ENCODE measurements around the gene DPP10.

The DPP10 gene

DNA sequence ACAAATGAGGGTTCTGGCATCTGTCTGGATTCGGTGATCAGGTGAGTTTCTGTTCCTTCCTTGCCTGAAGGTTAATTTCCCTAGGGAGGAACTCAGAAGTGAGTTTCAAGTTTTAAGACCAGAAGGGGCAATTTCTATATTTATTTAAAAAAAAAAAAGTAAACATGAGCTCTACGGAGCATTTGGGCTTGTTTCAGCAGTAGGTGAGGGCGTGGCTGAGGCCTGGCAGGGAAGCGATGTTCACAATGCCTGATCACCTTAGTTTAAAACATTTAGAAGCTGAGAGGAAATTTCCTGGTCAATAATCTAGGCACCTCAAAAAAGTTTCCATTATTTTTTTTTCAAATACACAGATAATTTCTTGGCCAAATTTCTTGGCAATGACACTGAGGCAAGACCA is 629.1 kb downstream of the DPP10 start:
- Histone ChIP-seq H4K20me1 (ENCODE audit: insufficient read depth, low read length) (no peaks in the 10 kb centered on the region), H3K79me2 (ENCODE audit: insufficient read depth, low read length) (no peaks in the 10 kb centered on the region), H3K9ac (ENCODE audit: low read depth, low read length) (no peak overlapping the region), H3K4me3 (ENCODE audit: low read depth in 1 of 2, low read length in 2 of 2) (no peak overlapping the region), H3K4me2 (ENCODE audit: insufficient read depth, low read length) (no peak overlapping the region), H3K9me3 (ENCODE audit: insufficient read depth, low read length, severe bottlenecking) (no peaks in the 10 kb centered on the region), H2AFZ (ENCODE audit: low read depth, low read length) (no peak overlapping the region), H3K36me3 (ENCODE audit: insufficient read depth, low read length) (no peaks in the 10 kb centered on the region), H3K27ac (ENCODE audit: low read length) (no peak overlapping the region), H3K27me3 (ENCODE audit: insufficient read depth, low read length, poor library complexity) (no peaks in the 10 kb centered on the region), H3K4me1 (ENCODE audit: insufficient read depth, low read length) (no peaks in the 10 kb centered on the region)
- TF ChIP-seq CTCF (IDR thresholded peaks at IDR 0.05; ENCODE audit: borderline replicate concordance, extremely low read depth, low read length, poor library complexity, severe bottlenecking) (no peak), EZH2 (IDR thresholded peaks at IDR 0.05; ENCODE audit: borderline replicate concordance, low read depth, low read length, severe bottlenecking) (no peak)
- ATAC-seq (ENCODE audit: insufficient read depth, low read depth), result no peak
- DNase-seq, result no peak

GRCh38 chr2:115075800-115076199 is 633.4 kb downstream of the DPP10 start:
- Histone ChIP-seq H3K4me1 (ENCODE audit: insufficient read depth, low read length) (no peaks in the 10 kb centered on the region), H3K4me3 (ENCODE audit: low read depth in 1 of 2, low read length in 2 of 2) (no peak overlapping the region), H3K27me3 (ENCODE audit: insufficient read depth, low read length, poor library complexity) (no peaks in the 10 kb centered on the region), H3K9me3 (ENCODE audit: insufficient read depth, low read length, severe bottlenecking) (no peaks in the 10 kb centered on the region), H3K36me3 (ENCODE audit: insufficient read depth, low read length) (no peaks in the 10 kb centered on the region), H3K9ac (ENCODE audit: low read depth, low read length) (no peak overlapping the region), H3K79me2 (ENCODE audit: insufficient read depth, low read length) (no peaks in the 10 kb centered on the region), H2AFZ (ENCODE audit: low read depth, low read length) (no peak overlapping the region), H3K4me2 (ENCODE audit: insufficient read depth, low read length) (no peak overlapping the region), H3K27ac (ENCODE audit: low read length) (no peak overlapping the region), H4K20me1 (ENCODE audit: insufficient read depth, low read length) (no peaks in the 10 kb centered on the region)
- DNase-seq (no peak), ATAC-seq (ENCODE audit: insufficient read depth, low read depth) (no peak)
- TF ChIP-seq EZH2 (IDR thresholded peaks at IDR 0.05; ENCODE audit: borderline replicate concordance, low read depth, low read length, severe bottlenecking) (no peak), CTCF (IDR thresholded peaks at IDR 0.05; ENCODE audit: borderline replicate concordance, extremely low read depth, low read length, poor library complexity, severe bottlenecking) (no peak)

DNA sequence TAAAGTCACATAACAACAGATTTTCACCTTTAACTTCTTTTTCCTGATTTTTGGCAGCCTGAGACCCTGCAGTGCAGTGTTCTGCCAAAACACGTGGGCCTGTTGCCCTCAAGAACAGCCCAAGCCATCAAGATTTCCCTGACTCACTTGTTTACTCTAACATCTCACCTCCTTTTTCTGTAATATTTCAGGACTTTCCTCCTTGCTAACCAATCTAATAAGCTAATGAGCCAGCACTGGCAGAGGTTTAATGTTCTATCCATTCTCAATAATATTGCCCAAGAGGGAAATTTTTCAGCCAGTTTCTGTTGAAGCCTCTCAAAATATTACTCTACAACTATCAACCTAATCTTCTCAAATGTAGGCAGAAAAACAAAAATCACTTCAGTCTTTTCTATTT is 635.2 kb downstream of the DPP10 start:
- ATAC-seq (ENCODE audit: insufficient read depth, low read depth), result no peak
- H3K27ac ChIP-seq (ENCODE audit: low read length), result no peak overlapping the region
- H3K9me3 ChIP-seq (ENCODE audit: insufficient read depth, low read length, severe bottlenecking), result no peaks in the 10 kb centered on the region
- H3K79me2 ChIP-seq (ENCODE audit: insufficient read depth, low read length), result no peaks in the 10 kb centered on the region
- no peak for TF ChIP-seq EZH2 (IDR thresholded peaks at IDR 0.05; ENCODE audit: borderline replicate concordance, low read depth, low read length, severe bottlenecking)
- TF ChIP-seq CTCF (IDR thresholded peaks at IDR 0.05; ENCODE audit: borderline replicate concordance, extremely low read depth, low read length, poor library complexity, severe bottlenecking), result no peak
- no peaks in the 10 kb centered on the region for H3K4me1 ChIP-seq (ENCODE audit: insufficient read depth, low read length)
- no peak overlapping the region for H2AFZ ChIP-seq (ENCODE audit: low read depth, low read length)
- H3K9ac ChIP-seq (ENCODE audit: low read depth, low read length), result no peak overlapping the region
- no peak overlapping the region for H3K4me3 ChIP-seq (ENCODE audit: low read depth in 1 of 2, low read length in 2 of 2)
- H4K20me1 ChIP-seq (ENCODE audit: insufficient read depth, low read length), result no peaks in the 10 kb centered on the region
- no peaks in the 10 kb centered on the region for H3K36me3 ChIP-seq (ENCODE audit: insufficient read depth, low read length)
- H3K4me2 ChIP-seq (ENCODE audit: insufficient read depth, low read length), result no peak overlapping the region
- H3K27me3 ChIP-seq (ENCODE audit: insufficient read depth, low read length, poor library complexity), result no peaks in the 10 kb centered on the region
- no peak for DNase-seq

GRCh38 chr2:115083225-115083624 is 640.8 kb downstream of the DPP10 start:
- H3K27me3 ChIP-seq (ENCODE audit: insufficient read depth, low read length, poor library complexity), result no peaks in the 10 kb centered on the region
- DNase-seq, result no peak

More at GRCh38 chr2:115083225-115083624, 640.8 kb downstream of the DPP10 start:
- Histone ChIP-seq H3K4me2 (ENCODE audit: insufficient read depth, low read length) (no peak overlapping the region), H3K36me3 (ENCODE audit: insufficient read depth, low read length) (no peaks in the 10 kb centered on the region), H2AFZ (ENCODE audit: low read depth, low read length) (no peak overlapping the region), H3K4me3 (ENCODE audit: low read depth in 1 of 2, low read length in 2 of 2) (no peak overlapping the region), H3K9ac (ENCODE audit: low read depth, low read length) (no peak overlapping the region), H3K9me3 (ENCODE audit: insufficient read depth, low read length, severe bottlenecking) (no peaks in the 10 kb centered on the region), H3K4me1 (ENCODE audit: insufficient read depth, low read length) (no peaks in the 10 kb centered on the region), H3K27ac (ENCODE audit: low read length) (no peak overlapping the region), H4K20me1 (ENCODE audit: insufficient read depth, low read length) (no peaks in the 10 kb centered on the region), H3K79me2 (ENCODE audit: insufficient read depth, low read length) (no peaks in the 10 kb centered on the region)
- ATAC-seq (ENCODE audit: insufficient read depth, low read depth), result no peak
- TF ChIP-seq CTCF (IDR thresholded peaks at IDR 0.05; ENCODE audit: borderline replicate concordance, extremely low read depth, low read length, poor library complexity, severe bottlenecking) (no peak), EZH2 (IDR thresholded peaks at IDR 0.05; ENCODE audit: borderline replicate concordance, low read depth, low read length, severe bottlenecking) (no peak)

Measured in DND-41 (cell line).